ENCODE data around the gene TEX52. TPM values are rescaled to one million over a fixed set of nuclear protein-coding genes. Genes with fewer than 3 reads are reported as not detected.
A peak's percentile ranks its signal among the peaks of the same experiment; 100 is the strongest.

TEX52 gene
- total RNA-seq, 1 experiment from 2014 or later: not detected

- no peak for TF ChIP-seq ZBTB33 (IDR thresholded peaks at IDR 0.05; ENCODE audit: extremely low read depth, insufficient replicate concordance, low read length)
Measured at GRCh38 chr12:2835691-2836403, 21.0 kb downstream of the TEX52 start (continued).

DNA sequence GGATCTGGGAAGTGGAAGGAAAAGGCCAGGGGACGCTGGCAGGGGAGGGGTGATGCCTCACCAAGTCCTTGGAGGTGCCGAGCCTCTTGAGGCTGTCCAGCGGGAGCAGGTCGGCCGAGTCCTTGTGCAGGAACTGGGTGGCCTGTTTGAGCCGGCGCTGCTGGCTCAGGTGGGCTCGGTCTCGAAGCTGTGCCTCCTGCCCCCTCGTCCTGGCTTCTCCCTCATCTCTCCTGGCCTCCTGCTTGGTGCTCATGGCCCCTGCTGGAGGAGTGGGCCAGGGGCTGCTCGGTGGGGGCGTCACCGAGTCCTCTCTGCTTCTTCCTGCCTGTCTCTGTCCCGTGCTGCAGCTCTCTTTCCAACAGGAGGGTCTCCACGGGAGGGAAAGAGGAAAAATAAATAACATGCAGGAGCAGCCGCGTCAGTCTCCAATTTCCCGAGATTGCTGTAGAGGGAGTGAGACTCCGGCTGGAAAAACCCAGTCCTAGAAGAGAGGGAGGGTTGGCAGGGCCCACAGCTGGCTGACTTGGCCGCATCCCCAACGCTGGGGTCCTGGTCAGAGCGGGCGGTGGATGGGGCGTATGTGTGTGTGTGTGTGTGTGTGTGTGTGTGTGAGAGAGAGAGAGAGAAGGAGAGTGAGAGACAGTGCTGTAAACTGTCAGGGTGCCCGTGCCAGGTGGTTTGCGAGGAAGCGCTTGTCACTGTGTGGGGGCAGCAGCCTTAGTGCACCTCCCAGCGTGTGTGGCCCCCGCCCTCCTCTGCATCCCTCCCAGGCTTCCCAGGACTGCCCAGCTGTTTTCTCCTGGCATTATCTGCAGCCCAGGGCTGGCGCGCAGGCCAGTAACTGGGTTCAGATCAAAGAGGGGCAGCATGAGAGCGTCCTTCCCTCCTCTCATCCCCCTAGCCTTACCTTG, 22.0 kb downstream of the TEX52 start, which contains the start of gene NRIP2:
NRIP2 (minus strand) TSS at position 455 of the 911 bp plus-strand sequence; CDS start at position 403, 52 bp downstream.
- H3K4me3 ChIP-seq (replicated peaks in 1 of 2; ENCODE audit: low read depth in 1 of 2, low read length in 2 of 2): no peak within 1 kb of the TSS
- 0 out of 2 replicates have a peak, but pooled peaks have one; percentile 23 for ATAC-seq
- no peaks in the 10 kb centered on the region for H3K9me3 ChIP-seq (ENCODE audit: control insufficient read depth in 1 of 2, insufficient read depth in 1 of 2, low read depth in 1 of 2, low read length in 2 of 2)
- TF ChIP-seq CEBPB (IDR thresholded peaks at IDR 0.05; ENCODE audit: low read depth): no peak
- TF ChIP-seq ZFX (IDR thresholded peaks at IDR 0.05): no peak
- TF ChIP-seq ATF3 (IDR thresholded peaks at IDR 0.05): no peak
- TF ChIP-seq TCF7L2 (IDR thresholded peaks at IDR 0.05; ENCODE audit: borderline replicate concordance, extremely low read depth, insufficient read depth, insufficient read length): no peak
- no peak for TF ChIP-seq POLR2AphosphoS5 (IDR thresholded peaks at IDR 0.05; ENCODE audit: low read depth, low read length)
- no peak for TF ChIP-seq SP1 (IDR thresholded peaks at IDR 0.05; ENCODE audit: low read depth)
- no peak for TF ChIP-seq CBX3 (IDR thresholded peaks at IDR 0.05; ENCODE audit: low read depth)
- no peak for TF ChIP-seq FOSL1 (IDR thresholded peaks at IDR 0.05; ENCODE audit: low read depth)
- TF ChIP-seq ZBTB33 (IDR thresholded peaks at IDR 0.05; ENCODE audit: extremely low read depth, insufficient replicate concordance, low read length): no peak
- TF ChIP-seq REST (IDR thresholded peaks at IDR 0.05; ENCODE audit: low read depth): no peak

More for the DNA sequence above, 22.0 kb downstream of the TEX52 start, which contains the start of gene NRIP2:
- H3K79me2 ChIP-seq (ENCODE audit: insufficient read depth, low read length): no peaks in the 10 kb centered on the region
- no peak for DNase-seq (ENCODE audit: low read depth, low spot score)
- no peaks in the 10 kb centered on the region for H3K4me1 ChIP-seq (ENCODE audit: control insufficient read depth in 1 of 2, insufficient read depth in 2 of 2, low read length in 2 of 2)
- H3K9ac ChIP-seq (ENCODE audit: low read length): no peak within 1 kb of the TSS
- no peaks in the 10 kb centered on the region for H3K9me2 ChIP-seq (ENCODE audit: insufficient read depth)
- no peak within 1 kb of the TSS for H2AFZ ChIP-seq (ENCODE audit: low read depth, low read length, poor library complexity, severe bottlenecking)
- ChIA-PET CTCF (no interaction called here), RAD21 (ENCODE audit: low non-redundant PET in 1 of 2, low total read pairs in 2 of 2, uncharacterized antibody in 2 of 2, unreplicated experiment in 2 of 2) (no interaction called here), POLR2A (no interaction called here)
- 0 out of 4 replicates have a peak, but pooled peaks cover 0 to 3% of the 10 kb centered on the region in 2 experiments for H3K36me3 ChIP-seq (ENCODE audit: control insufficient read depth in 1 of 2, insufficient read depth in 2 of 2, low read length in 2 of 2)
- H3K27ac ChIP-seq (ENCODE audit: low read depth, low read length): no peak within 1 kb of the TSS
- H3K4me2 ChIP-seq (ENCODE audit: low read length): no peak within 1 kb of the TSS
- H4K20me1 ChIP-seq (ENCODE audit: insufficient read depth): no peaks in the 10 kb centered on the region
- intact Hi-C loops (cut with micrococcal nuclease): no loop called here
- H3K27me3 ChIP-seq (ENCODE audit: insufficient read depth, low read length): no peaks in the 10 kb centered on the region
- BruUV-seq (replicated peaks): no TSS peak

Measured in HCT116 (cell line).